Neural crest cell (in vitro differentiated cells): ENCODE data around the gene KLC1. TPM values are rescaled to one million over a fixed set of nuclear protein-coding genes. Genes with fewer than 3 reads are reported as not detected.

Experiments
- DNase-seq: peaks from one replicate; pipeline ENCODE4 v3.0.0; 2021; ENCODE audit warnings: low read depth, mixed read lengths, low spot score
- H3K27ac Mint-ChIP-seq: one replicate; pipeline ENCODE4 v1.8.0; 2021; ENCODE audit warnings: mild to moderate bottlenecking, mixed read lengths; ENCODE audit not compliant: unreplicated experiment
- H3K27me3 Mint-ChIP-seq: 2 replicates; pipeline ENCODE4 v1.8.0; 2021; ENCODE audit warnings: low read depth, mild to moderate bottlenecking, mixed read lengths
- H3K36me3 Mint-ChIP-seq: 2 replicates; pipeline ENCODE4 v1.8.0; 2021; ENCODE audit warnings: low read depth, mild to moderate bottlenecking, mixed read lengths
- H3K4me1 Mint-ChIP-seq: 2 replicates; pipeline ENCODE4 v1.8.0; 2021; ENCODE audit warnings: mixed read lengths
- H3K4me3 Mint-ChIP-seq: one replicate; pipeline ENCODE4 v1.8.0; 2021; ENCODE audit warnings: mild to moderate bottlenecking, mixed read lengths
- H3K9me3 Mint-ChIP-seq: 2 replicates; pipeline ENCODE4 v1.8.0; 2021; ENCODE audit warnings: mixed read lengths
- total RNA-seq: library from RNA; stranded (reverse); gene quantifications from 2 replicates; pipeline ENCODE4 v1.2.1, GENCODE V29; 2021
- TF ChIP-seq, protein P1 (sequence below): fragments of 200-600 bp; sonication (generic); conservative IDR thresholded peaks from 2 replicates; pipeline ENCODE4 v1.5.0; 2021; ENCODE audit warnings: antibody characterized with exemption, mild to moderate bottlenecking

KLC1 gene
- total RNA-seq, 1 donor from 2014 or later: 173 TPM

DNA sequence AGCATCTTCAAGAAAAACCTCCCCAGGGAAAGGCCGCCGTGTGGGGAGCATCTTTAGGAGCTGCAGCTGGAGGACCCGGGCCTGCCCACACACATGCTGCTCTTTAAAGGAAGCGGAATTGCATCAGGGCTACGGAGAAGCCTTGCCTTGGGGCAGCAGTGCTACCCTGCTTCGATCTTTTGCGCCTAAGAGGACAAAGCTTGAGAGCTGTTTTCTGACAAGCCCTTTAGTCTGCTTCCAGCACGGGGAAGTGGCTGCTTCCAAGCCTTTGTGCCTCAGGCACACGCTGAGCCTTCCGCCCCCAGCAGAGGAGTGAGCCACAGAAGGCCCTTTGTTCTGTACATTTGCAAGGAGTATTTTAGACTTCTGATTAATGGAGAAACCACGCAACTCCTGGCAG, 34.7 kb upstream of the KLC1 start:
- TF ChIP-seq, protein P1, sequence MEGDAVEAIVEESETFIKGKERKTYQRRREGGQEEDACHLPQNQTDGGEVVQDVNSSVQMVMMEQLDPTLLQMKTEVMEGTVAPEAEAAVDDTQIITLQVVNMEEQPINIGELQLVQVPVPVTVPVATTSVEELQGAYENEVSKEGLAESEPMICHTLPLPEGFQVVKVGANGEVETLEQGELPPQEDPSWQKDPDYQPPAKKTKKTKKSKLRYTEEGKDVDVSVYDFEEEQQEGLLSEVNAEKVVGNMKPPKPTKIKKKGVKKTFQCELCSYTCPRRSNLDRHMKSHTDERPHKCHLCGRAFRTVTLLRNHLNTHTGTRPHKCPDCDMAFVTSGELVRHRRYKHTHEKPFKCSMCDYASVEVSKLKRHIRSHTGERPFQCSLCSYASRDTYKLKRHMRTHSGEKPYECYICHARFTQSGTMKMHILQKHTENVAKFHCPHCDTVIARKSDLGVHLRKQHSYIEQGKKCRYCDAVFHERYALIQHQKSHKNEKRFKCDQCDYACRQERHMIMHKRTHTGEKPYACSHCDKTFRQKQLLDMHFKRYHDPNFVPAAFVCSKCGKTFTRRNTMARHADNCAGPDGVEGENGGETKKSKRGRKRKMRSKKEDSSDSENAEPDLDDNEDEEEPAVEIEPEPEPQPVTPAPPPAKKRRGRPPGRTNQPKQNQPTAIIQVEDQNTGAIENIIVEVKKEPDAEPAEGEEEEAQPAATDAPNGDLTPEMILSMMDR: no peak
- Mint-ChIP-seq H3K27me3 (no peaks in the 10 kb centered on the region), H3K4me3 (peak overlapping the region; percentile 76), H3K27ac (peak overlapping the region; percentile 98), H3K36me3 (peaks cover 4% of the 10 kb centered on the region), H3K4me1 (peaks cover 32% of the 10 kb centered on the region), H3K9me3 (no peaks in the 10 kb centered on the region)
- DNase-seq: peak; percentile 65

GRCh38 chr14:103597623-103598377, 31.2 kb upstream of the KLC1 start:
- H3K4me3 Mint-ChIP-seq: no peak overlapping the region
- no peaks in the 10 kb centered on the region for H3K27me3 Mint-ChIP-seq
- H3K27ac Mint-ChIP-seq: peak overlapping the region; percentile 27
- no peak for DNase-seq
- TF ChIP-seq, protein P1: no peak
- H3K4me1 Mint-ChIP-seq: peaks cover 32% of the 10 kb centered on the region
- peaks cover 3% of the 10 kb centered on the region for H3K36me3 Mint-ChIP-seq
- no peaks in the 10 kb centered on the region for H3K9me3 Mint-ChIP-seq

- no peaks in the 10 kb centered on the region for H3K27me3 Mint-ChIP-seq
- DNase-seq: no peak
- H3K4me3 Mint-ChIP-seq: no peak overlapping the region
- TF ChIP-seq, protein P1: no peak
- H3K4me1 Mint-ChIP-seq: peaks cover 11% of the 10 kb centered on the region
- H3K36me3 Mint-ChIP-seq: no peaks in the 10 kb centered on the region
- H3K9me3 Mint-ChIP-seq: no peaks in the 10 kb centered on the region
- H3K27ac Mint-ChIP-seq: no peak overlapping the region
These were observed 28.5 kb upstream of the KLC1 start for GRCh38 chr14:103600503-103600902.

GRCh38 chr14:103604620-103605019, 24.4 kb upstream of the KLC1 start:
- Mint-ChIP-seq H3K4me1 (peaks cover 14% of the 10 kb centered on the region), H3K9me3 (no peaks in the 10 kb centered on the region), H3K27me3 (peaks cover 11% of the 10 kb centered on the region), H3K36me3 (no peaks in the 10 kb centered on the region), H3K27ac (peak overlapping the region; percentile 5), H3K4me3 (no peak overlapping the region)
- DNase-seq: no peak
- TF ChIP-seq, protein P1: no peak

GRCh38 chr14:103606963-103607668, 21.9 kb upstream of the KLC1 start:
- H3K4me3 Mint-ChIP-seq: peak overlapping the region; percentile 0
- H3K27me3 Mint-ChIP-seq: peaks cover 11% of the 10 kb centered on the region
- TF ChIP-seq, protein P1: no peak
- DNase-seq: peak; percentile 29
- no peaks in the 10 kb centered on the region for H3K36me3 Mint-ChIP-seq
- H3K27ac Mint-ChIP-seq: no peak overlapping the region
- H3K9me3 Mint-ChIP-seq: no peaks in the 10 kb centered on the region
- H3K4me1 Mint-ChIP-seq: peaks cover 14% of the 10 kb centered on the region
